Measurements from ENCODE around the gene RAD21L1.

The RAD21L1 gene

DNA sequence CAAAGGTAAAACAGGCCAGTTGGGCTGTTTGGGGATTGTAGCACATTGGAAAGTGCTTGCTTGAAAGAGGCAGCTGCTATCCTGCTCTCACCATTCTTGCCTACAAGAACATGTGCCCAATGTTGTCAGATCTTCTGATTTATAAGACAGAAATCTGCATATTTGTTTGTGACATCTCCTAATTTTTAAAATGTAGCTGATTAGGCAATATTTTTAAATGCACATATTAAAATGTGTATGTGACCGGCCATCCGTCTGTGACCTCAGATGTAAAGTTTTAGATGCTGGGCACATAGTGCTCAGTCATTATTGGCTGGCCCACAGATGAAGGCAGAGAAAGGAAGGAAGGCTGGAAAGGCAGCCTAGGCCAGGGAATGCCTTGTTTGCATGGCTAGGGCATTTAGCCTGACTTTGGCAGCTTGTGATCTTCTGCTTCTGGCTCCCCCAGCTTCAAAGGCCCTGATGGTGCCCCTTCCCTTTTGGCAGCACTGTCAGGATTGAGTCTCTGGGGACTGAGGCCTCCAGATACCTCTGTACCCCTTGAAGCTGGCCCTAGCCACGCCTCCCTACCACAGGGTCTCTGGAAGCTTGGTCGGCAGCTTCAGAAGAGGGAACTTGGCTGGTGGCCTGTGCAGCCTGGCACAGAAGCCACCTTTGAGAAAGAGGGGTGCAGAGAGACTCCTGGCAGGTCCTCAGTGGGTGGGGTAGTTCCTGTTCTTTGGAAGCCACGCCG lies 46.7 kb downstream of the RAD21L1 start:
- DNase-seq (ENCODE audit: low spot score), result no peak

DNA sequence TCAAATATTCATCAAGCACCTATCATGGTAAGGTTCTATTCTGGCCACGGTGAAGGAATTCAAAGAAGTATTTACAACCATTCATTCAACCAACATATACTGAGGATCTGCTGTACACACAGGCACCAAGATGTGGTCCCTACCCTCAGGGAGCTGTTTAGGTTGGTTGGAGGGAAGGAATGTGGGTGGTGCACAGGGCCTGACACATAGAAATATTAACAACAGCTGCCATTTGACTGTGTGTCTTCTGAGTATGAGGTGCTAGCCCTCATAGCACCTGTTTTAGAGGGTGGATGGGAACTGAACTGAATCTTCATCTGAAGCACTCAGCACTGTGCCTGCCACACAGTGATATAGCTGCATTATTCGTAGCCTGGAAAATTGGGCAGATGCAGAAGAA lies 47.5 kb downstream of the RAD21L1 start:
- DNase-seq (ENCODE audit: low spot score), result no peak

DNA sequence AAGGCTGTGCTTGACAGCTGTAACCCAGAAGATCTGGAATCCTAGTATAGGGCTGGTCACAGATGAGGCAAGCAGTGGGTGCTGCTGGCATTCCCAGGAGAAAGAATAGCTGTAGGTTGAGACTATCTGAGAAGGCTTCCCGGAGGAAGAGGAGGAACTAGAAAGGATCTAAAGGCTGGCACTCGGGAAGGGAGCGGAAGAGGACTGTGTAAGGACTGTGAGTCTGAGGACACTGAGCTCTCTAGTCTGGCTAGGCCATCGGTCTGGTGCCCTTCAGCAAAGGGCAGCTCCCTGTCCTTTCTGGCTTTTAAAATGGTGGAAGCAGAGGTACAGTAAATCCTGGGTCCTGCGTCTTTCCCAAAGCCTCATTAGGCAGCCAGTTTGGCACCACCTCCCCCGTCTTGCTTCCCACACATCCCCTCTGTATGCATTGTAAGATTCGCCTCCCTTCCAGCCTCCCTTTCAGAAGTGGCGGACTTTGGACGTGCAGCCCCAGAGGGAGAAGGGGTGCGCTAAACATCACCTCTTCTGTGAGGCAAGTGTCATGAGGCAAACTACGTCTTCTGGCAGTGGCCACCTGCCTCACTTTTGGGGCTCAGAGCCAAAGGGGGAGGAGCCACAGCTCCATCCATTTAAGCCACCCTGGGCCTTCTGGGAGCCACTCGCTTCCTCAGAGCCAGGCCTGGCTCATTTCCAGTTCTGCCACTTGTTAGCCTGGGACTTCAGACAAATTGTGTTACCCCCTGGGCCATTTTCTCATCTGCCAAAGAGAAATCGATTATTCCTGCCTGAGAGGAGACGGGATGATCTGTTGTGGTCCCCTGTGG lies 48.9 kb downstream of the RAD21L1 start:
- no peak for DNase-seq (ENCODE audit: low spot score)

DNA sequence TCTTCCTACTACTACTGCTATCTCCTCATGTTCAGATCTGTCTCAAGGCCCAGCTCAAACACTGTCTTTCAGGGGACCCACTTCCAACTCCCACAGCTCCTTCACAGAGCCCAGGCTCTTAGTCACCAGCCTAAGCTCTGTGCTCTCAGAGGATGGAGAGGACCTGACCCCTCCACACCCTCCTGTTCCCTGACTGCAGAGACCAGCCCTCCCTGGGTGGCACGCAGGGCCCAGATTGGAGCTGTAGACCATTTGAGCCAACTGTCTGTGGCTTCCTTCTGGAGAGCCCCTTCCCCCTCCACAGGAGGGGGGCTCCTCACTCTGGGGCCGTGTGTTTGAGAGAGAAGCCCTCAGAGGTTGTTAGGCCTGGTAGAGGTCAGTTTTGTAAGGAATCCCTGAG lies 50.1 kb downstream of the RAD21L1 start:
- DNase-seq (ENCODE audit: low spot score), result no peak

DNA sequence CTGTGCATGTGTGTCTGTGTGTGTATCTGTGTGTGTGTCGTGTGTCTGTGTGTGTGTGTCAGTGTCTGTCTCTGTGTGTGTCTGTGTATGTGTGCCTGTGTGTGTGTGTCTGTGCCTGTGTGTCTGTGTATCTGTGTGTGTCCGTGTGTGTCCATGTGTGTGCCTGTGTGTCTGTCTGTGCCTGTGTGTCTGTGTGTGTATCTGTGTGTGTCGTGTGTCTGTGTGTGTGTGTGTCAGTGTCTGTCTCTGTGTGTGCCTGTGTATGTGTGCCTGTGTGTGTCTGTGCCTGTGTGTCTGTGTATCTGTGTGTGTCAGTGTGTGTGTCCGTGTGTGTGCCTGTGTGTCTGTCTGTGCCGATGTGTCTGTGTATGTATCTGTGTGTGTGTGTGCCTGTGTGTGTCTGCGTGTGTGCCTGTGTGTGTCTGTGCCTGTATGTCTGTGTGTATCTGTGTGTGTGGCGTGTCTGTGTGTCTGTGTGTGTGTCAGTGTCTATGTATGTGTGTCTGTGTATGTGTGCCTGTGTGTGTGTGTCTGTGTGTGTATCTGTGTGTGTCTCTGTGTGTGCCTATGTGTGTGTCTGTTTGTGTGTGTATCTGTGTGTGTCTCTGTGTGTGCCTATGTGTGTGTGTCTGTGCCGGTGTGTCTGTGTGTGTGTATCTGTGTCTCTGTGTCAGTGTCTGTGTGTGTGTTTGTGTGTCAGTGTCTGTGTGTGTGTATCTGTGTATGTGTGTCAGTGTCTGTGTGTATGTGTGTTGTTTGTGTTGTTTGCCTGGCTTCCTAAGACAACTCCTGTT lies 51.9 kb downstream of the RAD21L1 start:
- DNase-seq (ENCODE audit: low spot score), result no peak

DNA sequence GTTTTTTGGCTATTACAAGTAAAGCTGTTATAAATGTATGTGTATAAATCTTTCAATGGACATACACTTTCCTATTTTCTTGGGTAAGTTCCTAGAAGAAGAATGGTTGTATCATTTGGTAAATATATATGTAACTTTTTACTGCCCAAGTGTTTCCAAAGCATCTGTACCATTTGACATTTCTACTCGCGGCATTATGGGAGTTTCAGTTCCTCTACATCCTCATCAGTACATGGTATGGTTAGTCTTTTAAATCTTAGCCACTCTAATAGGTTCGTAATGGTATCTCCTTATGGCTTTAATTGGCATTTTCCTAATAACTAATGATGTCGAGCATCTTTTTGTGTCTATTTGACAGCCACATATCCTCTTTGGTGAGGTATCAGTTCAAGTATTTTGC lies 53.1 kb downstream of the RAD21L1 start:
- DNase-seq (ENCODE audit: low spot score), result no peak

DNA sequence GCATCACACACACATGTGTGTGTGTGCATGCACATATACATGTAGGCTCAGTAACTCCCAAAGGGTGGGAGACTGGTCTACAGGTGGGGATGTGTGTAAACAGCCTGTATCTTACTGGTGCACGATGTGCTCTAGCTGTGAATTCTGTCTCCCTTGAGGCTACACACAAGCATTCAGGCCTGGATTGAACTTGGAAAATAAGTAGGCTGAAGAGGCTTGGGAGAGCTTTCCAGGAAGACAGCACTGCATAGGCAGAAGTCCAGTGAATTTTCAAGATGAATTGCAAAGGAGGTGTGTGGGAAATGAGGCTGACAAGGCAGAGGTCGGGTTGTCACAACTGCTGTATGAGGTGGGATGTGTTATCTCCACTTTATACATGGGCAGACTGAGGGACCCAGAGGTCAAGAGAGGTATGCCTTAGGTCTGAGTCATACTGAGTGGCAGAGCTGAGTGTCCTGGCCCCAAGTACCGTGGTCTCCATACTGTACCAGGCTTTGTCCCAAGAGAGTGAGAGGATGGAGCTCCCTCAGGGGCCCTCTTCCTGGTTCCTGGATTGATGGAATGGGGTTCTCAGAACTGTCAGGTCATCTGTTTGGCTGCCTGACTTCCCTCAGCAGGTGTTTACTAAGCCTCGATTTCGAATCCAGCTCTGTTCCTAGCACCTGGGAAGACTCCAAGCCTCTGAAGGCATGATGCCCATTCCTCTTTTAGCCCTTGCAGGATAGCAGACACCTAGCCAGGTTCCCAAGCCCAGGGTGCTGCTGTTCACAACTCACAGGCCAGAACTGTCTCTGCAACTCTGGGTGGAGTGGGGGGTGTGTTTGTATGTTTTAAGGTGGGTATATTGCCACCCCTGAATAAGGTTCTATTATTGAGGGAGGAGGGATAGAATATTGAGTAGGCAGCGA lies 54.6 kb downstream of the RAD21L1 start:
- no peak for DNase-seq (ENCODE audit: low spot score)

DNA sequence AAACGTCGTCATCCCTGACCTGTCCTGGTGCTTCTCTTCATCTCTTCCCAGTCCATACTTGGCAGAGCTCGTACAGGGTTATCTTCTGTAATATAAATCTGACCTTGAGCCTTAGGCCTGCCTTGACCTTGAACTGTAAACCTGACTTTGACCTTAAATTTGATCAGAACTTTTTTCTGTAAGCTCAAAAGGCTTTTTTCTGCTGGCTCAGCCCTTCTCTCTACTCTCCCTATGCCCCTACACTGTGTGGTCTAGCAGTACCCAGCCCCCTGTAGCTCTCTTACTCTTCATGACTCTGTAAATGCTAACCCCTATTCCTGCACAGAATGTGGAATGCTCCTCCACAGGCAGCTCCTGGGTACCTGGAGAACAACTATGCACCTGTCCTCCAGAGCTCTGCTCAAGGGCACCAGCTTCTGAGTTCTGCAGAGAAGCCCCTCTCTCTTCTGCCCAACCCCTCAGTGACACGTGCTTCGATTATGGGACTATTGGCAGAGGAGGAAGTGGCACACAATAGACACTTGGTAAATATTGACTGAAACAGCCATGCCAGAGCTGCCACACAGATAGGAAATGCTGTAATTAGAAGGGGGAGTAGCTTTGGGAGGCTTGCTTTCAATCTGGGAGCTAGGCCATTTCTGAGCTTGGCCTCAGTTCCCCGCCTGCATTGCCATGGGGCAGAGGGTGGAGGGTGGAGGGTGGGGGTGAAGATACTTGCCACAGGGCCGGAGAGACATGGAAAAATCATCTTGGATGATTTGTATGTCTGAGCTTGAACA lies 55.6 kb downstream of the RAD21L1 start:
- no peak for DNase-seq (ENCODE audit: low spot score)

DNA sequence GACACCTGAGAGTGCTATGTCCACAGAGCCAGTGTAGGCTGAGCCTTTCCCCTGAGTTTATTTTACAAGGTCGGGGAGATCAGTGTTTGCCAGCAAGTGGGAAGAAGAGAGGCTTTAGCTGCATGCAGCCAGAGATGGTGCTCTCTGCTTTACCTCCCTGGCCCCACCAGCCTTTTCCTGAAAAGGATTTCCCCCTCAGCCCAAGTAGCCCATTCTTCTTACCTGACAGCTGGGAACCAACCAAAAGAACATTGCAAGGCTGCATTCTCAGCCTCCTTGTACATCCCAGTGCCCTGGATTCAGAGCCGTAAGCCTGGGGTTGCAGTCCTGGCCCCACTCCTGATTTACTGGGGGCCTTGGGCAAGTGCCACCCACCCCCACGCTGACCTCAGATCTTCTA lies 57.1 kb downstream of the RAD21L1 start:
- DNase-seq (ENCODE audit: low spot score), result no peak

DNA sequence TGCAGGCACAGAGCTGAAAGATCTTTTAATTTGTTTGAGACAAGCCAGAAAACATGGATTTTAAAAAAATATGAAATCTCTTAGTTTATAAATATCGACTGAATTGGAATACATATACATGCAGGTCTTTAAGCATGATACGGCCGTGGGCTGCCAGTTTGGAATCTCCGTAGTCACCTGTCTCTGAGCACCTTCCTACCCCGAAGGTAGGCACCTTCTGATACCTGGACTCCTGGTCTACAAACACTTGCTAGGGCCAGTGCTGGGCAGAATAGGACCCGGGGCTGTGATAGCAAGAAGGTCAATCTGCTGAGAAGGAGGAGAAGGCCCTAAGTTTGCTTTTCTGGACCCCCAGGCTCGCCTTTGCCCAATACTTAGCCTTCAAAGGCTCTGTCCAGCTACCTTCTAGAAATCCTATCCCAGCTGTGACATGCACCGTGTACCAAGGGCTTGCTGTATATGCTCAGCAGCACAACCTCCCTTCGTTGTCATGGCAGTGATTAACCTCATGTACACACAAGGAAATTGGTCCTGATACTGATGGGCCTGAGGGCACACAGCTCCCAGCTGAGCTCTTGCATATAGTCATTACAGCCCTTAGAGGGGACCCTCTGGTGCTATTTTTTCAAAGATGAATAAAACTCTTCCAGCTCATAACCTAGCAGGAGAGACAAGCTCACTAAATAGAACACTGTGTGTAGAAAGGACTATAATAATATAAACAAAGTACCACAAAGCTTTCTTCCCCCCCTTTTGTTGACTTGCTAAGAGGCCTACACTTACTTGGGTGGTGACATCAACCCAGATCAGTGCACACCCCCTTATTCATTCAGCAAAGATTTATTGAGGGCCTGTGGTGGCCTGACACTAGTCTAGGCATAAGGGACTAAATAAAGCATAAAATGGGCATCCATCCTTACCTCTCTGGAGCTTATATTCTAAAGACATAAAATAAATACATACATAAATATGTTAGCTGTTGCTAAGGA lies 58.0 kb downstream of the RAD21L1 start:
- no peak for DNase-seq (ENCODE audit: low spot score)

DNA sequence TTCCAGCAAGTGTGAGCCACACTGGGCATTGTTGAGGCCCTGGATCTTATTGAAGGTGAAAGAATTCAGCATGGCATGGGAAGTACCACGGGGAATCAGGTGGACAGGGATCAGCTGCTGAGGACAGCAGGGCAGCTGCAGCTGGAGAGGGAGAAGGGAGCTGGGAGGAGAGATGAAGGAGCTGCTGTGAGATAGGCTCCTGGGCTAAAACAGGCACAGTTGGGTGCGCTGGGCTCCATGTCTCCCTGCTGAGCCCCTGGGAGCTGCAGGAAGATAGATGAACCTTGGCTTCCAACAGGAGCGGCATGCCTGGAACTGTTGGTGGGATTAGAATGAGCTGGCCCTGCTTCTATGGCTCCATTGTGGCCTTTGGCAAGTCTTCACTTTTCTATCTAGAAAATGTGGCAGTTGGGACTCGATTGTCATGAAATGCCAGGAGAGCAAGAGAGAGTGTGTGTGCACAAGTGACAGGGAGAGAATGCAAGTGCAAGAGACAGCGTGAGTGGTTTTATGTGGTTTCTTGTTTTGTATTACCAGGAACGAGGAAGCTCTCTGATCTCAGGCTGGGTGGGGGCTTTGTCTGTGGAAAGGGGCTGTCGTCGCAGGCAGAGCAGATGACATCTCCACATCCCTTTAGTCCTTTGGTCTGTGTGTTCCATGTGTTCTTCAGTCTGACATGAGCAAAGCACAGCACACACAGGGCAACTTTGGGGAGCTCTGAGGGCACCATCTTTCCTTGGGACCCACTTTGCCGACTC lies 60.6 kb downstream of the RAD21L1 start:
- no peak for DNase-seq (ENCODE audit: low spot score)

DNA sequence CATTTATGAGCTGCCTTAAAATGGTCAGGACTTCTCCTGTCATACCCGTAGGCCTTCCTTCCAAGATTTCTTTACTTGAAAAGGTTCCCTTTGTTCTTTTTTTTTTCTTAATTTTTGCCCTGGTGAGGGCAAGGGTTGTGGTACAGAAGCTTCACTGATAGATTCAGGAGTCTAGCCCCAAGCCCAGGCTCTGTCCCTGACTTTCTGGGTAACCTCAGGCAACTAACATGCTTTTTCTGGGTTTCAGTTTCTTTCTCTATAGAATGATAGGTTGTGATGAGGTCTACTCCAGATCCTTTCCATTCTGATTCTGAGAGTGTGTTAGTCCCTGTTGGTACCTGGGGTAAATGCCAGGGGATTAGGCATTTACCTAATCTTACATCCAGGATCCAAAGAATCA lies 61.5 kb downstream of the RAD21L1 start:
- no peak for DNase-seq (ENCODE audit: low spot score)

DNA sequence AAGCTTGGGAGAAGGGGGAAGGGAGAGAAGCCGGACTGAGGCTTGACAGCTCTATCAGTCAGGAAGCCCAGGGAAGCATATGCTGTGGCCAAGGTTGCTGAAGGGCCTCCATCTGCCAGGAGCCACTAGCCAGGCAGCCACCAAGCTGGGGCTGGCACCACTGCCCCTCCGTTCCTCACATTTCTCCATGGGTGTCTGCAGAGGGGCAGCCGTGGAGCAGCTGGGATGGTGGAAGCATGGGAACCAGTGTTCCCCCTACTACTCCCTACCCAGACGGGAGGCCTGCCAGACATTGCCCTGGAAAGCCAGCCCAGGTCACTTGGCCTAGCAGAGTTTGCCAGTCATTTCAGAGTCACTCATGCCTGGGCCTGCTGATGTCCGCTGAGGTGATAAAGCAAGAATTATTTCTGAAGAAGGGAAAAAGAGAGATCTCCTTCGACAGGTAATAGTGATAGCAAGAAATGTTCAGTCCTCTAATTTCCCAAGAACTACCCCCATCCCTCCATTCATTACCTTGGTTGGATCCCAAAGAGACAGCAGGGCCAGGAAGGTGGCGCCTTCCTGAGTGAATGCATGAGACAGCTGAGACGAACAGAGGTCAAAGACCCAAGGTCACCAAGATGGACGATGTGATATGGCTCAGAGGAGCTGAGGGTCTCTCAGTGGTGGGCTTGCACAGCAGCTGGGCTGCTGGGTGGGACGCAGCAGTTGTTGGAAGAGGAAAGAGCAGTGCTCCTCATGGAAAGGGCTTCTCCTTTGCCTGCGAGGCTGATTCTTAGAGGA lies 62.1 kb downstream of the RAD21L1 start:
- no peak for DNase-seq (ENCODE audit: low spot score)

DNA sequence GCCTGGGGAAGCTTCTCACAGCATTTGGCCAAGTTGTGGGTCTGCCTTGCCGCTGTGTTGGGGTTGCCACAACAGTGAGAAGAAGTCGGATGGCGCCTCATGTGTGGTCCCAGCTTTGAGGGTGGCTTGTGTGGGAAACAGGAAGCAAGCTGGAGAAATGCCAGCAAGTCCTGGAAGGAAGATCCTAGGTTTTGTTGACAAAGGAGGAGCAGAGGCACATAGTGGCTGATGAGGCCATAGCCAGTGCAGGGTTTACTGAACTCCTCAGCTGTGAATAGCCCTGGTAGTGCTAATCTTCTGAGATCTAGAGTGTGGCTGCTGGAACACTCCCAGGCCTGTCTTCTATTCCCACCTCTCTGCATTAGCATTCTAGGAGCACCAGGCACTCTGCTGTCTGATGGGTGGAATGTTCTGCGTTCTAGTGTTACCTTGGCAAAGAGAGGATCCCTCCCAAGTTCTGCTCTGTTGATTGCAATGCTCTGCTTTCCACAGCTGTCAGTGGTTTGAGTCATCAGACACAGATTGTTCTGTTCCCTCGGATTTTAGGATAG lies 65.4 kb downstream of the RAD21L1 start:
- DNase-seq (ENCODE audit: low spot score), result no peak

DNA sequence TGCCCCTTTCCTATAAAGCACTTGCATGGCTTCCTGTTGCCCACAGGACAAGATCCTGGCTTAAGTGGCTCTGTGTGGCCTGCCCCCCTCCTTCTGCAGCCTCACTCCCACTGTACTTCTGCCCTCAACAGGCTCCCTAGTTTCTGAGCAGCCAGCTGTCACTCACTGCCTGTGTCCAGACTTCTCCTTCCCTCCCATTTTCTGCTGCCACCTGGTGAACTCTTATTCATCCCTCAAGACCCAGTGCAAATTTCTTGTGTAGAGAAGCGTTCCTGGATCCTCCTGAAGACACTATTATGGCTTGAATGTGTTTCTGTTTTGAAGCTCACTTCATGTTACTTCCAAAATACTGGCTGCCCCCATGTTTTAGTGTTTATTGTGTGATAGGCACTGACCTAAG lies 66.8 kb downstream of the RAD21L1 start:
- no peak for DNase-seq (ENCODE audit: low spot score)

DNA sequence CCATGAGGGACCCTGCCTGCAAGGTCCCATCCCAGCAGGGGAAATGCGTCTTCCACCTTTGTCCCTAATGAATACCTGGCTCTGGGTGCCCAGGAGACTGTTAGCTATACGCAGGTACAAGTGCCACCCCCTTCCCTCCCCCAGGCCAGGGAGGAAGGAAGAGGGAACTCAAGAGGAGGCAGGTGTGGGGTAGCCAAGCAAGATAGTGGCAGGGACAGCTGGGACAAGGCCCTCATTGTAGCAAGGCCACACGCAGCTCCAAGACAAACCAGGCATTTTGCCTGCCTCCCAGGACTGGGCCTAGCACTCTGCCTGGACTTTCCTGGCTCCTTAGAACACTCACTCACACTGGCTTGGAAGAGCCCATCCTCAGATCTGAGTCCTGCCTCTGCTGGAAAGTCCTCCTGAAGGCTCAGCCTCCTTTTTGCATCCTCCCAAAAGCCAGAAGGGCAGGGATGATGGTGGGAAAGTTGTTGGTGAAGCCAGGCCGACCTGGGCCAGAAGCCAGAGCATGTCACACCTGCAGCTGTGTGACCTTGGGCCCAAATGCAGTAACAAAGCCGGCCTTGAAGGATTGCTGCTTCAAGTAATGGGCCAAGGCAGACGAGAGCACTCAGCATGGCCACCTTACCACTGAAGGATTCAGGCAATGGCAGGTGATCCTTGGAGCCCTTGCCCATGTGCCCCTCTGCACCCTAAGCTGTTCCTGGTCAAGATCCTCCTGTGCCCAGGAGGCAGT lies 68.0 kb downstream of the RAD21L1 start:
- no peak for DNase-seq (ENCODE audit: low spot score)

DNA sequence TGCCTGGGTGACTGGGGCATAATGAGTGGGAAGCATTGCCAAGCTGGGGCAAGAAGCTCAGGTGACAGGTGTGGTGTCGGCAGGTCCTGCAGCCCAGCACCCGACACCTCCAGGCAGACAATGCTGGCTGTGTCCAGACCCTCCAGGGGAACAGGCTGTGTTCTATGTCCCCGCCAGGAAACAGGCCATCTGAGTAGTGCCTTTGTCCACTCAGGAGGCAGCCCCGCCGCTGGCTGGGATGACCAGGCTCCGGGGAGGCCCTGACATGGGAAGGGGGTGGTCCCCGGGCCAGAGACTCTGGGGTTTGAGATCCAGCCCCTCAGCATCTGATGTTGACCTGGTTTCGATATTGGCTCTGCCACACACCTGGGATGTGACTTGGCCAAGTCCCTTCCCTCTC lies 68.7 kb downstream of the RAD21L1 start:
- no peak for DNase-seq (ENCODE audit: low spot score)
